Endothelial cell of umbilical vein (primary cell): ENCODE measurements around the gene GGT5.
"Not testable (repeated sequence)": the region's sequence is repeated elsewhere in the genome, so short reads cannot be mapped to it uniquely, and the experiment has no call there.

Experiments used
- EZH2 ChIP-seq: IDR thresholded peaks from 2 replicates; pipeline ENCODE4 v1.6.1; 2012; ENCODE audit warnings: borderline replicate concordance, low read depth, mild to moderate bottlenecking, moderate library complexity, low read length, inconsistent platforms; ENCODE audit not compliant: severe bottlenecking
- GATA2 ChIP-seq: IDR thresholded peaks from 2 replicates; pipeline ENCODE4 v1.7.0; 2011; ENCODE audit warnings: low read depth, mild to moderate bottlenecking, moderate library complexity, mixed read lengths, low read length; ENCODE audit not compliant: insufficient read length, insufficient read depth
- JUN ChIP-seq: IDR thresholded peaks from 2 replicates; pipeline ENCODE4 v1.6.1; 2011; ENCODE audit warnings: borderline replicate concordance, low read depth; ENCODE audit not compliant: insufficient read length, insufficient read depth
- MAX ChIP-seq: IDR thresholded peaks from 2 replicates; pipeline ENCODE4 v1.6.1; 2011; ENCODE audit not compliant: insufficient read depth, insufficient read length
- POLR2A ChIP-seq: IDR thresholded peaks from 2 replicates; pipeline ENCODE4 v1.6.1; 2012; ENCODE audit warnings: low read depth, mild to moderate bottlenecking, control low read depth, low read length
- POLR2AphosphoS5 ChIP-seq: IDR thresholded peaks from 2 replicates; pipeline ENCODE4 v1.6.1; 2012; ENCODE audit warnings: low read depth, mild to moderate bottlenecking, control low read depth, low read length, moderate library complexity; ENCODE audit not compliant: insufficient read depth
- TF ChIP-seq, protein P1 (sequence below), 2 donors: IDR thresholded peaks; 1 replicate in 1 of 2; 2 replicates in 1 of 2; pipeline ENCODE4 v1.5.1; 2011; ENCODE audit warnings: low read length in 2 of 2, mild to moderate bottlenecking in 2 of 2, moderate library complexity in 2 of 2, control low read depth in 1 of 2, inconsistent platforms in 1 of 2, low read depth in 1 of 2; ENCODE audit not compliant: insufficient read depth in 1 of 2; ENCODE audit errors: extremely low read depth in 1 of 2

DNA sequence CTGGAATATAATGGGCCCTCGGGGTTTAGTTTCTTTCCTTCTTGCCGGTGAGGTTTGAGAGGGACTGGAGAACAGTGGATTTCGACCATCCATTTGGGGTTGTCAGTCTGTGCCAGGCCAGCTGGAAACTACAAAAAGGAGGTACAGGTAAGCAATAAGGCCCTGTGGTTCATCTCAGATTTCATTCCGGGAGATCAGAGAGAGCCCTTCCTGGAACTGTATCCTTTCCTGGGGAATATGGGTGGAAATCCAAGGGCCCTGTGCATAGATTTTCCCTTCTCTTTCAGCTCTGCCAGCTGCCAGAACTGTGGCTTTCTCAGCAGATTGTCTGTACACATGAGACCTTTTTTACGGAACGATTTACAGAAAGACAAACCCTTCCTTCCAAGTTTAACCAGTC is 42.9 kb upstream of the GGT5 start:
- TF ChIP-seq POLR2AphosphoS5, POLR2A, MAX, JUN, EZH2, GATA2: not testable (repeated sequence)
- TF ChIP-seq, protein P1, sequence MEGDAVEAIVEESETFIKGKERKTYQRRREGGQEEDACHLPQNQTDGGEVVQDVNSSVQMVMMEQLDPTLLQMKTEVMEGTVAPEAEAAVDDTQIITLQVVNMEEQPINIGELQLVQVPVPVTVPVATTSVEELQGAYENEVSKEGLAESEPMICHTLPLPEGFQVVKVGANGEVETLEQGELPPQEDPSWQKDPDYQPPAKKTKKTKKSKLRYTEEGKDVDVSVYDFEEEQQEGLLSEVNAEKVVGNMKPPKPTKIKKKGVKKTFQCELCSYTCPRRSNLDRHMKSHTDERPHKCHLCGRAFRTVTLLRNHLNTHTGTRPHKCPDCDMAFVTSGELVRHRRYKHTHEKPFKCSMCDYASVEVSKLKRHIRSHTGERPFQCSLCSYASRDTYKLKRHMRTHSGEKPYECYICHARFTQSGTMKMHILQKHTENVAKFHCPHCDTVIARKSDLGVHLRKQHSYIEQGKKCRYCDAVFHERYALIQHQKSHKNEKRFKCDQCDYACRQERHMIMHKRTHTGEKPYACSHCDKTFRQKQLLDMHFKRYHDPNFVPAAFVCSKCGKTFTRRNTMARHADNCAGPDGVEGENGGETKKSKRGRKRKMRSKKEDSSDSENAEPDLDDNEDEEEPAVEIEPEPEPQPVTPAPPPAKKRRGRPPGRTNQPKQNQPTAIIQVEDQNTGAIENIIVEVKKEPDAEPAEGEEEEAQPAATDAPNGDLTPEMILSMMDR (IDR thresholded peaks at IDR 0.05; ENCODE audit: extremely low read depth in 1 of 2, insufficient read depth in 1 of 2, low read depth in 1 of 2, low read length in 2 of 2) = not testable (repeated sequence)
